NT2/D1 (cell line): ENCODE results near the gene ITSN1.

Experiments
- DNase-seq: peaks from one replicate; pipeline ENCODE4 v3.0.0-alpha.2; 2011; ENCODE audit warnings: low read depth, low spot score
- H3K27me3 ChIP-seq: 2 replicates; pipeline ENCODE4 v1.6.0; 2011; ENCODE audit warnings: mild to moderate bottlenecking; ENCODE audit not compliant: insufficient read length, insufficient read depth
- H3K36me3 ChIP-seq: 2 replicates; pipeline ENCODE4 v1.6.1; 2011; ENCODE audit warnings: mild to moderate bottlenecking, low read length, mixed read lengths; ENCODE audit not compliant: insufficient read depth, insufficient read length
- H3K4me1 ChIP-seq: 2 replicates; pipeline ENCODE4 v1.5.1; 2011; ENCODE audit not compliant: insufficient read depth, insufficient read length
- H3K4me3 ChIP-seq: 2 replicates; pipeline ENCODE4 v1.5.1; 2011; ENCODE audit warnings: low read depth; ENCODE audit not compliant: insufficient read length
- H3K9ac ChIP-seq: 2 replicates; pipeline ENCODE4 v1.6.0; 2011; ENCODE audit warnings: low read depth; ENCODE audit not compliant: insufficient read length
- H3K9me3 ChIP-seq: 2 replicates; pipeline ENCODE4 v1.5.1; 2011; ENCODE audit warnings: mild to moderate bottlenecking, low read length; ENCODE audit not compliant: insufficient read depth
- SUZ12 ChIP-seq: IDR thresholded peaks from 2 replicates; pipeline ENCODE4 v1.6.1; 2011; ENCODE audit not compliant: insufficient read length, insufficient read depth; ENCODE audit errors: extremely low read depth
- YY1 ChIP-seq: IDR thresholded peaks from 2 replicates; pipeline ENCODE4 v1.6.1; 2011; ENCODE audit not compliant: insufficient read length, insufficient read depth
- ZNF274 ChIP-seq: IDR thresholded peaks from 2 replicates; pipeline ENCODE4 v1.6.1; 2011; ENCODE audit warnings: mild to moderate bottlenecking, low read depth, low read length

ITSN1 gene

DNA sequence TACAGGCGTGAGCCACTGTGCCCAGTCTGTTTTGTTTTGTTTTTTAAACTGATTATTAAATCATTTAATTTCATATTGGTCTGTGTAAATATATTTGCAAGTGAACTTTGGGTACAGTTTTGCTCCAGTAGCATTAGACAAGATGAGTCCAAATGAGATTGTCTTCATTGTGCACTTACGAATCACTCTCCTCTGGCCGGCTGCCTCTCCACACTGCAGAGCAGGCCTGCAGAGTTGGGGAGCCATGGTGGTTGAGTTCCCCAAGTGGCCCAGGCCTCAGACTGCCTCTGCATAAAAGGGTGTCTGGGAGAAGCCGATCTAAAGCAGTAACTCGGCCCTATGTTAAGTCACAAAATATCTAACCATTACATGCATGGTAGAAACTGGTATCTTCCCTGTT, 198.5 kb downstream of the ITSN1 start:
- TF ChIP-seq ZNF274 (no peak), YY1 (no peak), SUZ12 (no peak)
- Histone ChIP-seq H3K4me1 (peaks cover 4% of the 10 kb centered on the region), H3K27me3 (no peaks in the 10 kb centered on the region), H3K9me3 (no peaks in the 10 kb centered on the region), H3K4me3 (no peak overlapping the region), H3K9ac (no peak overlapping the region), H3K36me3 (peaks cover 37% of the 10 kb centered on the region)
- DNase-seq, result no peak

DNA sequence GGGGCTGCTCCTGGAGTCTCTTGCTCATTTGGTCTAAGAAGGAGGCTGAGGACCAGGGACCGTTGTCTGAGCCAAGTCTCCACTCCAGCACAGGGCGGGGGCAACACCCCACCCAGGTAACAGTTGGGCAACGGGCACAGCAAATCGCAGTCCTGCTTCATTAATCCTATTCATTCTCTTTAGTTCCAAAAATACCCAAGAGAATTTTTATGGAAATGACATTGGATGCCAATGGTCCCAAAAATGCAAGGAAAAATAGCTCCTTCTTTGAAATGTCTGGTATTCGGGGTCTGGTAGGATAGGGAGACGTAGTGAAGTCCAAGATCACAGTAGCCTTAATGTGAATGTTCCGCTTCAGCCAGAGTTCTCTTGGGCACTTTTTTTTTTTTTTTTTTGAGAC, 199.3 kb downstream of the ITSN1 start:
- Histone ChIP-seq H3K4me3 (no peak overlapping the region), H3K4me1 (peaks cover 4% of the 10 kb centered on the region), H3K9me3 (no peaks in the 10 kb centered on the region), H3K27me3 (no peaks in the 10 kb centered on the region), H3K36me3 (peaks cover 30% of the 10 kb centered on the region), H3K9ac (no peak overlapping the region)
- TF ChIP-seq ZNF274 (no peak), YY1 (no peak)
- DNase-seq, result no peak

DNA sequence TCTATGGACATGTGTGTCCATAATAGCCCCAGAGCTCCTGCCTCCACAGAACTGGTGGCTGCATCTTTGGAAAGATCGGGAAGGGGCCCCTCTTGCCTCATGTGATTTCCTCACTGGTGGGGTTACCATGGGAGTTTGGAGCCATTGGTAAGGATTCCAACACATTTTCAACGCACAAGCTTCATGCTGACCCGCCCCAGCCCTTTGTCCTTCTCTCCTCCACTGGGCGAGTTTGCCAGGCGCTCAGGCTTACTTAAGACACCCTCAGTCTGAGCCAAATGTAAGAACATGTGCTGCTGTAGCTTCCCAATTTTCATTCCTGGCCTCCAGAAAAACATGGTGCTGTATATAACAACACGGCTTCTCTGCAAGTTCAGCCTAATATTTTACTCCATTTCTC, 200.9 kb downstream of the ITSN1 start:
- TF ChIP-seq ZNF274 (no peak), SUZ12 (no peak), YY1 (no peak)
- Histone ChIP-seq H3K4me1 (peaks cover 4% of the 10 kb centered on the region), H3K9me3 (no peaks in the 10 kb centered on the region), H3K4me3 (no peak overlapping the region), H3K9ac (no peak overlapping the region), H3K27me3 (no peaks in the 10 kb centered on the region), H3K36me3 (peaks cover 15% of the 10 kb centered on the region)
- no peak for DNase-seq

DNA sequence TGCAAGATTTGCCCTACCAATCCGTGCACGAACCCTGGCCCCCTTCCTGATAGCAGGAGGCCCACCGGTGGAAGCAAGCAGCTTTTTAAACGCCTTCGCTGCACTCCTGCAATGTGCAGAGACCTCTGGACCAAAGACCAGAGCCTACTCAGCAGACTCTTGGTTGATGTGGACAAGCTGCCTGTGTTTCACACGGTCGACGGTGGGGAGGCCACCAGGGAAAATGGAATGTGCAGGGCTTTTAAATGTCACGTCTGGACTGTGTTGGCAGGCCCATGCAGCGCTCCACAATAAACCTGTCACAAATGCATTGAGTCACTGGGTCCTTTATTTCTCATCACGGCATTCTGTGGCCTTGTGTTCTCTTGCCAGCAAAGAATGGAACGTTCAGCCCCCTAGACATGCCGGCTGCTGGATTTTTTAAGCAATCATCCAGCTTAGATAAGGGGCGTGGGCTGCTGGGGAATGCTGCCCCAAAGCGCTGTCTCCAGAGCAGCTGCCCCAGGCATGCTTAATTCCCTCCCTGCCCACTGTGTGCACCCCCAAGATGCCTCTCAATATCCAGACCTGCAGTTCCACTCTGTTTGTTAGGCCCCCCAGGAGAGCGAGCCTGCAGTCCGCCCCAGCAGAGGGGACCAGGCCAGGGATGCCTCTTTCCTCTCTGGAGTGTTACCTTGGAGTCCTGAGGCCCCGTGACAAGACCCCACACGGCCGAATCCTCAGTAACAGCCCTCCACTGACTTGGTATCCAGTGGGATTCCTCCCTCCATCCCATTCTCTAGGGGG, 202.0 kb downstream of the ITSN1 start:
- Histone ChIP-seq H3K4me1 (peaks cover 4% of the 10 kb centered on the region), H3K36me3 (peaks cover 5% of the 10 kb centered on the region), H3K4me3 (no peak overlapping the region), H3K27me3 (no peaks in the 10 kb centered on the region), H3K9ac (no peak overlapping the region), H3K9me3 (no peaks in the 10 kb centered on the region)
- DNase-seq, result no peak
- TF ChIP-seq YY1, result no peak
- no peak for TF ChIP-seq SUZ12
- TF ChIP-seq ZNF274, result no peak

DNA sequence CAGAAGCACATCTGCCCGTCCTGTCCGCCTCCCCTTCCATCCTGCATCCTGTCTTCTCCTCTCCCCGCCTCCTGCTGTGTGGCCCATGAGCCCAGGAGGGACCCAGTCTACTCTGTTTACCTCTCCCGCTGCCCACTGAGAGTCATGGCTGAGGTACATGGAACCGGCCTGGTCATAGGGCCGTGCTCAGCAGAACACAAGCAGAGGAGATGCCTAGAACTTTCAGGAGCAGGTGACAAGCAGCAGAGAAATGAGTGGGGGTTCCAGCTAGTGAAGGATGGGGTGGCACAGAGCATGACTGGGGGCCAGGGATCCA, 202.5 kb downstream of the ITSN1 start:
- DNase-seq, result no peak
- no peaks in the 10 kb centered on the region for H3K27me3 ChIP-seq
- TF ChIP-seq YY1, result no peak
- TF ChIP-seq SUZ12, result no peak
- TF ChIP-seq ZNF274, result no peak
- no peak overlapping the region for H3K9ac ChIP-seq
- peaks cover 4% of the 10 kb centered on the region for H3K4me1 ChIP-seq
- H3K36me3 ChIP-seq, result no peaks in the 10 kb centered on the region
- no peaks in the 10 kb centered on the region for H3K9me3 ChIP-seq
- no peak overlapping the region for H3K4me3 ChIP-seq

DNA sequence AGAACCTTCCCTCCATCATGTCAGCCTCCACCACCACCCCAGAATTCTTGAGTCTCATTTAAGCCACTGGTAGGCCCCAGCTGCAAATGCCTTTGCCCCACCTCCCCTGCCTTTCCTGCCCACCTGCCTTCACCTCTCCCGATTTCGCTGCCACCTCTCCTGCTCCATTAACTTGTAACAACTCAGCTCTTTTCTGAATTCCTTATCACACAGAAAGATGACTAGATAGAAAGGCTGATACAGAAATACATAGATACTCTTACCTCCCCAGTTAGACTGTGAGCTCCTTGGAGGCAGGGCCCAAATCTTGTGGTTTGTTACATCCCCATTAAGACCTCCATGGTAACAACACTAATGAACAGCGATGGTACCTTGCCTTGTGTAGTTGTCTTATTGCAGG, 203.8 kb downstream of the ITSN1 start:
- Histone ChIP-seq H3K9ac (no peak overlapping the region), H3K27me3 (no peaks in the 10 kb centered on the region), H3K36me3 (no peaks in the 10 kb centered on the region), H3K4me3 (no peak overlapping the region), H3K9me3 (no peaks in the 10 kb centered on the region), H3K4me1 (peaks cover 4% of the 10 kb centered on the region)
- TF ChIP-seq SUZ12 (no peak), YY1 (no peak), ZNF274 (no peak)
- DNase-seq, result no peak

DNA sequence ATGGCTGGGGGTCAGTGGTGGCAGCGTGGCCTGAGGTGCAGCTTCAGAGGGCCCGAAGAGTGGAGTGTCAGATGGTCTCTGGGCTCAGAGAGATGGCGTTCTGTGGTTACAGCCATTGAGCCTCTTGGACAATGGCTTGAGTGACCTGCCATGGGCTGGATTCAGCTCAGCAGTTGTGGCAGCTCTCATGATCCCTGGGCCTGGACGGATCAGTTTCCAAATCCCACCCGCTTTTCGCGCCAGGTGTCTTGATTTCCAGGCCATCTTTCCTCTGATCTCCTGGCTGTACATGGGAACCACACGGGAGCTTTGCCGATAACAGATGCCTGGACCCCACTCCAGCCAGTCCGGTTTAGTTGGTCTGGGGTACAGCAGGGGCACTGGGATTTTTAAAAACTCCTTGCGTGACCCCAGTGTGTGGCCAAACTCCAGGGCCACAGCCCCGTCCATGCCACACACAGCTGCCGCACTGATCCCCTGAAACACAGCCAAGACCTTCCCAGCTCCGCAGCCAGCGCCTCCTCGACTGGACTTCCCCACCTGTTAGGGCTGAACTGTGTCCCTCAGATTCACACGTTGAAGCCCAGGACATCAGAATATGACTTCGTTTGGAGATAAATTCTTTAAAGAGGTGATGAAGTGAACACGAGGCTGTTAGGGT, 205.4 kb downstream of the ITSN1 start:
- Histone ChIP-seq H3K4me1 (peaks cover 4% of the 10 kb centered on the region), H3K4me3 (no peak overlapping the region), H3K36me3 (no peaks in the 10 kb centered on the region), H3K9ac (no peak overlapping the region), H3K27me3 (no peaks in the 10 kb centered on the region), H3K9me3 (no peaks in the 10 kb centered on the region)
- no peak for DNase-seq
- TF ChIP-seq ZNF274, result no peak
- TF ChIP-seq SUZ12, result no peak
- TF ChIP-seq YY1, result no peak
